Neural progenitor cell (in vitro differentiated cells): Measurements from ENCODE around the gene EFCAB6. TPM values are rescaled to one million over a fixed set of nuclear protein-coding genes. Genes with fewer than 3 reads are reported as not detected.

Experiments
- DNase-seq: peaks from one replicate; pipeline ENCODE4 v3.0.0-alpha.2; 2016; ENCODE audit warnings: low spot score
- H2AFZ ChIP-seq: fragments of 200-600 bp; sonication (generic); replicated peaks from 2 replicates; pipeline ENCODE4 v1.6.1; 2016; ENCODE audit warnings: antibody characterized with exemption
- H3F3A ChIP-seq: fragments of 200-600 bp; sonication (generic); 2 replicates; pipeline ENCODE4 v1.6.1; 2016; ENCODE audit warnings: antibody characterized with exemption, low read depth
- H3K27ac ChIP-seq: fragments of 200-600 bp; sonication (generic); 2 replicates; pipeline ENCODE4 v1.5.1; 2016; ENCODE audit warnings: mild to moderate bottlenecking
- H3K27me3 ChIP-seq: fragments of 200-600 bp; sonication (generic); 2 replicates; pipeline ENCODE4 v1.6.1; 2016; ENCODE audit warnings: mild to moderate bottlenecking, moderate library complexity
- H3K36me3 ChIP-seq: fragments of 200-600 bp; sonication (generic); 2 replicates; pipeline ENCODE4 v1.5.1; 2016
- H3K4me1 ChIP-seq: fragments of 200-600 bp; sonication (generic); 2 replicates; pipeline ENCODE4 v1.6.1; 2016; ENCODE audit warnings: mixed run types
- H3K4me2 ChIP-seq: fragments of 200-600 bp; sonication (generic); 2 replicates; pipeline ENCODE4 v1.6.1; 2016
- H3K4me3 ChIP-seq: fragments of 200-600 bp; sonication (generic); 2 replicates; pipeline ENCODE4 v1.5.1; 2016
- H3K79me2 ChIP-seq: fragments of 200-600 bp; sonication (generic); 2 replicates; pipeline ENCODE4 v1.6.1; 2016; ENCODE audit warnings: low read depth
- H3K9ac ChIP-seq: fragments of 200-600 bp; sonication (generic); 2 replicates; pipeline ENCODE4 v1.6.1; 2016
- H3K9me3 ChIP-seq: fragments of 200-600 bp; sonication (generic); 2 replicates; pipeline ENCODE4 v1.5.1; 2016; ENCODE audit warnings: low read depth
- H4K20me1 ChIP-seq: fragments of 200-600 bp; sonication (generic); 2 replicates; pipeline ENCODE4 v1.6.1; 2016; ENCODE audit warnings: low read depth
- H3K27ac Mint-ChIP-seq: 3 replicates; pipeline ENCODE4 v1.8.0; 2021; ENCODE audit warnings: mixed read lengths
- H3K27me3 Mint-ChIP-seq: 2 replicates; pipeline ENCODE4 v1.8.0; 2022; ENCODE audit warnings: low read depth, mild to moderate bottlenecking, inconsistent platforms, moderate library complexity, mixed read lengths; ENCODE audit not compliant: insufficient read depth
- H3K36me3 Mint-ChIP-seq: 3 replicates; pipeline ENCODE4 v1.8.0; 2021; ENCODE audit warnings: mixed read lengths
- H3K4me1 Mint-ChIP-seq: 3 replicates; pipeline ENCODE4 v1.8.0; 2021; ENCODE audit warnings: mixed read lengths
- H3K4me3 Mint-ChIP-seq: 3 replicates; pipeline ENCODE4 v1.8.0; 2021; ENCODE audit warnings: mild to moderate bottlenecking, moderate library complexity, mixed read lengths
- H3K9me3 Mint-ChIP-seq: 3 replicates; pipeline ENCODE4 v1.8.0; 2020; ENCODE audit warnings: mixed read lengths
- EZH2 ChIP-seq: fragments of 200-600 bp; sonication (generic); IDR thresholded peaks from 2 replicates; pipeline ENCODE4 v1.6.1; 2017; ENCODE audit warnings: antibody characterized with exemption, mild to moderate bottlenecking, moderate library complexity
- EZH2phosphoT487 ChIP-seq: fragments of 200-600 bp; sonication (generic); IDR thresholded peaks from 2 replicates; pipeline ENCODE4 v1.6.1; 2017; ENCODE audit warnings: antibody characterized with exemption
- total RNA-seq: library from RNA; depleted of rRNA; stranded (reverse); fragments of >200 nt; gene quantifications from 2 replicates; pipeline ENCODE4 v1.2.3, GENCODE V29; 2015; ENCODE audit warnings: low replicate concordance
- TF ChIP-seq, protein P1 (sequence below): fragments of 200-600 bp; sonication (generic); IDR thresholded peaks from 2 replicates; pipeline ENCODE4 v1.5.1; 2017; ENCODE audit warnings: antibody characterized with exemption, mild to moderate bottlenecking

Gene EFCAB6
- total RNA-seq, 1 donor from 2014 or later: 4.9 TPM

DNA sequence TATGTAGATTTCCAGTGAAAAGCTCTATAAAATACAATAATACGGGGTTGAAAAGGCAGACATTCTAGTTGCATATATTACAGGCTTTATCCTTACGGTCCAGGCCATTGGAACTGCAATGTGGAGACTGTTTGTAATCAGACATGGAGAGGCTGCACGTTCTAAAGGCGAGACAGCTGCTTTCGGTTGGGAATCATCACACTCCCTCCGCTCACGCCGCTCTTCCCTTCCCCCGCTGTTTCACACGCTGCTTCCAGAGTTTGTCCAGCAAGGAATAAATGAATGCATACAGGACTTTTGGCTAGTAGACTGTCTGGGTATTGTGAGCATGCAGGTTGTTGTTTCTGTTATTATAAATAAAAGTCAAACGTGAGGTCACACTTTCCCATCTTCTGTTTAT lies 13.5 kb upstream of the EFCAB6 start:
- Mint-ChIP-seq H3K9me3 (no peaks in the 10 kb centered on the region), H3K4me3 (no peak overlapping the region), H3K27me3 (peaks cover 3% of the 10 kb centered on the region), H3K36me3 (no peaks in the 10 kb centered on the region), H3K4me1 (peaks cover 35% of the 10 kb centered on the region), H3K27ac (no peak overlapping the region)
- Histone ChIP-seq H3F3A (peaks cover 4% of the 10 kb centered on the region), H3K4me3 (no peak overlapping the region), H3K27ac (no peak overlapping the region), H3K9me3 (no peaks in the 10 kb centered on the region), H4K20me1 (peaks cover 24% of the 10 kb centered on the region), H2AFZ (no peak overlapping the region), H3K79me2 (no peaks in the 10 kb centered on the region), H3K4me2 (no peak overlapping the region), H3K9ac (no peak overlapping the region), H3K36me3 (no peaks in the 10 kb centered on the region), H3K27me3 (no peaks in the 10 kb centered on the region), H3K4me1 (peaks cover 12% of the 10 kb centered on the region)
- no peak for TF ChIP-seq EZH2phosphoT487
- TF ChIP-seq, protein P1, sequence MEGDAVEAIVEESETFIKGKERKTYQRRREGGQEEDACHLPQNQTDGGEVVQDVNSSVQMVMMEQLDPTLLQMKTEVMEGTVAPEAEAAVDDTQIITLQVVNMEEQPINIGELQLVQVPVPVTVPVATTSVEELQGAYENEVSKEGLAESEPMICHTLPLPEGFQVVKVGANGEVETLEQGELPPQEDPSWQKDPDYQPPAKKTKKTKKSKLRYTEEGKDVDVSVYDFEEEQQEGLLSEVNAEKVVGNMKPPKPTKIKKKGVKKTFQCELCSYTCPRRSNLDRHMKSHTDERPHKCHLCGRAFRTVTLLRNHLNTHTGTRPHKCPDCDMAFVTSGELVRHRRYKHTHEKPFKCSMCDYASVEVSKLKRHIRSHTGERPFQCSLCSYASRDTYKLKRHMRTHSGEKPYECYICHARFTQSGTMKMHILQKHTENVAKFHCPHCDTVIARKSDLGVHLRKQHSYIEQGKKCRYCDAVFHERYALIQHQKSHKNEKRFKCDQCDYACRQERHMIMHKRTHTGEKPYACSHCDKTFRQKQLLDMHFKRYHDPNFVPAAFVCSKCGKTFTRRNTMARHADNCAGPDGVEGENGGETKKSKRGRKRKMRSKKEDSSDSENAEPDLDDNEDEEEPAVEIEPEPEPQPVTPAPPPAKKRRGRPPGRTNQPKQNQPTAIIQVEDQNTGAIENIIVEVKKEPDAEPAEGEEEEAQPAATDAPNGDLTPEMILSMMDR: no peak
- TF ChIP-seq EZH2: no peak
- DNase-seq: no peak

DNA sequence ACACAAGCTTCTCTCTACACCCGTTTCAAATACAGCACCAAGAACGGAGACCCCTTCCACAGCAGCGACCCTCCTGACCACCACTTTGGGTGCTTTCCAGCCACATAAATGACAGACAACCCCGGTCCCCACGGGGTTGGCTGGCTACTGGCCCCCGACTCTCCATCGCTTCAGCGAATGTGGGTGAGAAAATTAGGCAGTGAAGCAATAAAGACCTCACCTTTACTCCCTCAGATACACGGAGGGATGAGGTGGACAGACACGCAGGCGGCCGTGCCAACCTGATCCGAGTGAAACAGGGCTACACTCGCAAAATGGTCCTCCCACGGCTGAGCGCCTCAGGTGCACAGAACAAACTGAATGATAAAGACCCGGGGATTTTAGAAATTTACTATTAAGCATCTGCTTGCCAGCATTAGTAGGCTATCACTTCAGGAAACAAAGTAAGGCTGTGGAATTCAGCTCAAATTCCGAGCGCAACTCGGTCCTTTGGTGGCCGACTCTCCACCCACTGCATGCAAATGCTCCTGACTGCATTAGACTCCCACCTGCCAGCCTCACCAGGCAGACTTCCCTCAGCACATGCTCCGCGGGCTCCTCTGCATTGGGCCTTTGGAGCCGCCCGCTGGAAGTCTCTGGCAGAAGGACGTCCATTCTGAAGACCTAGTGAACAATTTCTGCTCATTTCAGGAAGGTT lies 12.8 kb upstream of the EFCAB6 start:
- Histone ChIP-seq H2AFZ (no peak overlapping the region), H3F3A (peaks cover 4% of the 10 kb centered on the region), H3K79me2 (no peaks in the 10 kb centered on the region), H3K27ac (no peak overlapping the region), H3K4me1 (peaks cover 12% of the 10 kb centered on the region), H4K20me1 (peaks cover 24% of the 10 kb centered on the region), H3K4me2 (no peak overlapping the region), H3K9ac (no peak overlapping the region), H3K4me3 (no peak overlapping the region), H3K9me3 (no peaks in the 10 kb centered on the region), H3K36me3 (no peaks in the 10 kb centered on the region), H3K27me3 (no peaks in the 10 kb centered on the region)
- Mint-ChIP-seq H3K4me1 (peaks cover 33% of the 10 kb centered on the region), H3K27ac (no peak overlapping the region), H3K36me3 (no peaks in the 10 kb centered on the region), H3K4me3 (no peak overlapping the region), H3K27me3 (peaks cover 3% of the 10 kb centered on the region), H3K9me3 (no peaks in the 10 kb centered on the region)
- no peak for DNase-seq
- TF ChIP-seq, protein P1: no peak
- TF ChIP-seq EZH2 (no peak), EZH2phosphoT487 (no peak)

DNA sequence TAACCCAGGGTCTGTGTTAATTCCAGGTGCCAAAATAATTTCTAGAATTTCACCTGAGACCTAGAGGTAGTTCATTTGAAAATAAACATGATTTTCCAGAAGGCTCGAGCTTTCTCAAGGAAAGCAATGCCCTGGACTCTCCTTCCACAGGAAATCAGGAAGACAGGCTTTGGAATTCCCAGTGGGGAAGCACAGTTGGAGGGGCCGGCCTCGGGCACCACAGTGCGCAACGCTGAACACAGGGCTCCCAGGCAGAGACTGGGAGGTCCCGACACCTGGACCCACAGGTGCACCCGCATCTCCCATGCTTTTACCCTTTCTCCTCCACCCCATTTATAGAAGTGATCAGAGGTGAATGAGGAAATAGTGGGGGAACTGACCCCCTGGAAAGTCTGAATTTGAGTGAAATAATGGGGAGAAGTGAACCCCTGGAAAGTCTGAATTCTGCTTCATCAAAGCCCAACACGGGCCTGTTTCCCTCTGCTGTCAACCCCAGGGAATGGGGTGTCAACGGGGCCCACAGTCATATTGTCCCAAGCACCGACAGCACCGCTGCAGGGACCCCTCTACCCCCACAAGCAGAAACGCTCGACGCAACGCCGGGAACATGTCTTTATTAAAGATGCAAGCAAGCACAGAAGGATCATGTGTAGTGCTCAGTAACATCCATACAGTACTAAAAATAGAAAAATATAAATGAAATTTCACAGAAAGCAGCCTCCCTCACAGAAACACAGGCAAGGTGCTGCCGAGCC lies 12.0 kb upstream of the EFCAB6 start:
- Histone ChIP-seq H3K4me1 (peaks cover 12% of the 10 kb centered on the region), H4K20me1 (peaks cover 16% of the 10 kb centered on the region), H3K4me3 (no peak overlapping the region), H3K36me3 (no peaks in the 10 kb centered on the region), H3K27me3 (no peaks in the 10 kb centered on the region), H3F3A (peaks cover 4% of the 10 kb centered on the region), H3K9me3 (no peaks in the 10 kb centered on the region), H3K27ac (no peak overlapping the region), H2AFZ (no peak overlapping the region), H3K4me2 (no peak overlapping the region), H3K9ac (no peak overlapping the region), H3K79me2 (no peaks in the 10 kb centered on the region)
- peaks cover 31% of the 10 kb centered on the region for H3K4me1 Mint-ChIP-seq
- H3K9me3 Mint-ChIP-seq: no peaks in the 10 kb centered on the region
- DNase-seq: no peak
- no peaks in the 10 kb centered on the region for H3K36me3 Mint-ChIP-seq
- TF ChIP-seq EZH2phosphoT487: no peak
- TF ChIP-seq, protein P1: no peak
- no peak for TF ChIP-seq EZH2
- peaks cover 6% of the 10 kb centered on the region for H3K27me3 Mint-ChIP-seq
- H3K4me3 Mint-ChIP-seq: no peak overlapping the region
- no peak overlapping the region for H3K27ac Mint-ChIP-seq
